MM.1S (cell line): ENCODE measurements around the gene EPB41L1.

Source experiments
- DNase-seq: peaks from one replicate; pipeline ENCODE4 v3.0.0-alpha.2; 2015
- H2AFZ ChIP-seq: fragments of 300-600 bp; sonication (generic); 2 replicates; pipeline ENCODE4 v1.6.0; 2016; ENCODE audit warnings: antibody characterized with exemption, low read length
- H3F3A ChIP-seq: fragments of 300-600 bp; sonication (generic); 2 replicates; pipeline ENCODE4 v1.6.1; 2016; ENCODE audit warnings: mild to moderate bottlenecking, antibody characterized with exemption, low read length, moderate library complexity, mixed read lengths; ENCODE audit not compliant: insufficient read depth
- H3K27ac ChIP-seq: fragments of 300-600 bp; sonication (generic); 2 replicates; pipeline ENCODE4 v1.5.1; 2016; ENCODE audit warnings: mild to moderate bottlenecking, low read length
- H3K27me3 ChIP-seq: fragments of 300-600 bp; sonication (generic); replicated peaks from 2 replicates; pipeline ENCODE4 v1.6.0; 2016; ENCODE audit warnings: low read length; ENCODE audit not compliant: insufficient read depth
- H3K36me3 ChIP-seq: fragments of 300-600 bp; sonication (generic); replicated peaks from 2 replicates; pipeline ENCODE4 v1.6.1; 2016; ENCODE audit warnings: mild to moderate bottlenecking, low read length, mixed read lengths; ENCODE audit not compliant: insufficient read depth
- H3K4me1 ChIP-seq: fragments of 300-600 bp; sonication (generic); 2 replicates; pipeline ENCODE4 v1.6.1; 2016; ENCODE audit warnings: low read length, mixed read lengths
- H3K4me2 ChIP-seq: fragments of 300-600 bp; sonication (generic); 2 replicates; pipeline ENCODE4 v1.6.0; 2016; ENCODE audit warnings: low read depth, low read length
- H3K4me3 ChIP-seq: fragments of 300-600 bp; sonication (generic); 2 replicates; pipeline ENCODE4 v1.5.1; 2016; ENCODE audit warnings: low read length, mixed read lengths
- H3K79me2 ChIP-seq: fragments of 300-600 bp; sonication (generic); 2 replicates; pipeline ENCODE4 v1.6.1; 2016; ENCODE audit warnings: mixed run types, low read length, mixed read lengths
- H3K9ac ChIP-seq: fragments of 300-600 bp; sonication (generic); 2 replicates; pipeline ENCODE4 v1.6.1; 2016; ENCODE audit warnings: low read length, mixed read lengths
- H3K9me2 ChIP-seq: fragments of 300-600 bp; sonication (generic); replicated peaks from 2 replicates; pipeline ENCODE4 v1.6.1; 2016; ENCODE audit warnings: mild to moderate bottlenecking, low read length, mixed read lengths; ENCODE audit not compliant: insufficient read depth
- H3K9me3 ChIP-seq: fragments of 300-600 bp; sonication (generic); replicated peaks from 2 replicates; pipeline ENCODE4 v1.6.1; 2016; ENCODE audit warnings: mild to moderate bottlenecking, low read length, mixed read lengths; ENCODE audit not compliant: insufficient read depth
- H4K20me1 ChIP-seq: fragments of 300-600 bp; sonication (generic); 2 replicates; pipeline ENCODE4 v1.6.1; 2016; ENCODE audit warnings: mild to moderate bottlenecking, low read length, moderate library complexity, mixed read lengths; ENCODE audit not compliant: insufficient read depth
- CTCF ChIP-seq: fragments of 300-600 bp; sonication (generic); IDR thresholded peaks from 2 replicates; pipeline ENCODE4 v1.5.1; 2016; ENCODE audit warnings: antibody characterized with exemption, low read length, mixed read lengths
- EZH2 ChIP-seq: fragments of 300-600 bp; sonication (generic); optimal IDR thresholded peaks from 2 replicates; pipeline ENCODE3; 2017; ENCODE audit warnings: low read depth, mild to moderate bottlenecking, antibody characterized with exemption, low read length, mixed read lengths
- EZH2phosphoT487 ChIP-seq: fragments of 300-600 bp; sonication (generic); IDR thresholded peaks from 2 replicates; pipeline ENCODE4 v1.6.1; 2018; ENCODE audit warnings: antibody characterized with exemption, low read length

The EPB41L1 gene

GRCh38 chr20:36150847-36151539 lies 3.5 kb upstream of the EPB41L1 start:
- H3K36me3 ChIP-seq, result no peaks in the 10 kb centered on the region
- H3K4me1 ChIP-seq, result peaks cover 16% of the 10 kb centered on the region
- TF ChIP-seq EZH2phosphoT487, result no peak
- no peak for TF ChIP-seq EZH2
- TF ChIP-seq CTCF, result no peak
- no peak overlapping the region for H3K4me2 ChIP-seq
- no peak overlapping the region for H3K27ac ChIP-seq
- DNase-seq, result no peak
- no peak overlapping the region for H3K4me3 ChIP-seq
- H3K9ac ChIP-seq, result no peak overlapping the region
- no peaks in the 10 kb centered on the region for H3K9me2 ChIP-seq
- no peak overlapping the region for H2AFZ ChIP-seq
- no peaks in the 10 kb centered on the region for H3K9me3 ChIP-seq
- H3F3A ChIP-seq, result peaks cover 11% of the 10 kb centered on the region
- 0 out of 2 replicates have a peak, but pooled peaks cover 4% of the 10 kb centered on the region for H3K79me2 ChIP-seq
- H4K20me1 ChIP-seq, result no peaks in the 10 kb centered on the region
- no peaks in the 10 kb centered on the region for H3K27me3 ChIP-seq

- Histone ChIP-seq H3K79me2 (0 out of 2 replicates have a peak, but pooled peaks cover 4% of the 10 kb centered on the region), H3K27me3 (no peaks in the 10 kb centered on the region), H2AFZ (no peak overlapping the region), H3K36me3 (no peaks in the 10 kb centered on the region), H3F3A (no peaks in the 10 kb centered on the region; the same call in 1 of the 2 replicates), H3K27ac (no peak overlapping the region), H3K4me3 (no peak overlapping the region), H3K9me3 (no peaks in the 10 kb centered on the region), H3K9ac (no peak overlapping the region), H3K4me2 (no peak overlapping the region), H3K9me2 (no peaks in the 10 kb centered on the region), H3K4me1 (peaks cover 9% of the 10 kb centered on the region), H4K20me1 (no peaks in the 10 kb centered on the region)
- TF ChIP-seq CTCF (no peak), EZH2 (no peak), EZH2phosphoT487 (no peak)
- no peak for DNase-seq
Observed at GRCh38 chr20:36152261-36152660, 2.3 kb upstream of the EPB41L1 start.

- no peaks in the 10 kb centered on the region for H3K27me3 ChIP-seq
- no peak overlapping the region for H3K4me2 ChIP-seq
- DNase-seq, result no peak
- no peak overlapping the region for H2AFZ ChIP-seq
- H3K9me3 ChIP-seq, result no peaks in the 10 kb centered on the region
- no peak overlapping the region for H3K4me3 ChIP-seq
- no peak overlapping the region for H3K27ac ChIP-seq
- no peak for TF ChIP-seq EZH2
- TF ChIP-seq CTCF, result no peak
- TF ChIP-seq EZH2phosphoT487, result no peak
- H3F3A ChIP-seq, result no peaks in the 10 kb centered on the region; the same call in 1 of the 2 replicates
- H4K20me1 ChIP-seq, result no peaks in the 10 kb centered on the region
- H3K9me2 ChIP-seq, result no peaks in the 10 kb centered on the region
- 0 out of 2 replicates have a peak, but pooled peaks cover 4% of the 10 kb centered on the region for H3K79me2 ChIP-seq
- 0 out of 2 replicates have a peak, but pooled peaks cover 3% of the 10 kb centered on the region for H3K4me1 ChIP-seq
- H3K36me3 ChIP-seq, result no peaks in the 10 kb centered on the region
- H3K9ac ChIP-seq, result no peak overlapping the region
Observed at GRCh38 chr20:36153204-36153603, 1.3 kb upstream of the EPB41L1 start.
